ENCODE measurements around the gene NUDCD2. TPM values are rescaled to one million over a fixed set of nuclear protein-coding genes. Genes with fewer than 3 reads are reported as not detected.
"Not testable (repeated sequence)": the region's sequence is repeated elsewhere in the genome, so short reads cannot be mapped to it uniquely, and the experiment has no call there.

The NUDCD2 gene
- total RNA-seq, 1 donor from 2014 or later: 68.2 TPM

DNA sequence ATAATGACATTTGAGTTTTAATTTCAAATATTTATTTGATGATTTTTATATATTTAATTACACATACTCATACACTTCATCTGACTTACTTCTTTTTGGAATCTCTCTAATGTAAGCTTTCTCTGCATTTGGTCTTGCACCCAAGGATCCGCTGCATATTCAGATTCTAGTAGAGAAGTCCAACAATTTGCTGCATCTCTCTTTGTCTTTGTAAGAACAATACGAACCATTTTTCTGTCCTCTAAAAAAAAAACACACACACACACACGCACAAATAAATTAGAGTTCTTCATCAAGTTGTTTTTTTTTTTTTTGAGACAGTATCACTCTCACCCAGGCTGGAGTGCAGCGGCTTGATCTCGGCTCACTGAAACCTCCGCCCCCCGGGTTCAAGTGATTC lies 3.1 kb downstream of the NUDCD2 start:
- no peak overlapping the region for H3K27ac Mint-ChIP-seq
- Histone ChIP-seq H3K4me1 (peaks cover 7% of the 10 kb centered on the region), H2AFZ (replicated peaks) (no peak overlapping the region), H3K9me3 (ENCODE audit: low read depth) (no peaks in the 10 kb centered on the region), H4K20me1 (ENCODE audit: low read depth) (no peaks in the 10 kb centered on the region), H3K36me3 (peaks cover 18% of the 10 kb centered on the region), H3F3A (ENCODE audit: low read depth) (peaks cover 37% of the 10 kb centered on the region), H3K9ac (no peak overlapping the region), H3K27me3 (no peaks in the 10 kb centered on the region), H3K4me2 (peak overlapping the region; percentile 10), H3K27ac (no peak overlapping the region), H3K4me3 (no peak overlapping the region), H3K79me2 (ENCODE audit: low read depth) (peaks cover 51% of the 10 kb centered on the region)
- TF ChIP-seq EZH2phosphoT487 (IDR thresholded peaks at IDR 0.05) (no peak), EZH2 (IDR thresholded peaks at IDR 0.05) (no peak)
- TF ChIP-seq, protein P1, sequence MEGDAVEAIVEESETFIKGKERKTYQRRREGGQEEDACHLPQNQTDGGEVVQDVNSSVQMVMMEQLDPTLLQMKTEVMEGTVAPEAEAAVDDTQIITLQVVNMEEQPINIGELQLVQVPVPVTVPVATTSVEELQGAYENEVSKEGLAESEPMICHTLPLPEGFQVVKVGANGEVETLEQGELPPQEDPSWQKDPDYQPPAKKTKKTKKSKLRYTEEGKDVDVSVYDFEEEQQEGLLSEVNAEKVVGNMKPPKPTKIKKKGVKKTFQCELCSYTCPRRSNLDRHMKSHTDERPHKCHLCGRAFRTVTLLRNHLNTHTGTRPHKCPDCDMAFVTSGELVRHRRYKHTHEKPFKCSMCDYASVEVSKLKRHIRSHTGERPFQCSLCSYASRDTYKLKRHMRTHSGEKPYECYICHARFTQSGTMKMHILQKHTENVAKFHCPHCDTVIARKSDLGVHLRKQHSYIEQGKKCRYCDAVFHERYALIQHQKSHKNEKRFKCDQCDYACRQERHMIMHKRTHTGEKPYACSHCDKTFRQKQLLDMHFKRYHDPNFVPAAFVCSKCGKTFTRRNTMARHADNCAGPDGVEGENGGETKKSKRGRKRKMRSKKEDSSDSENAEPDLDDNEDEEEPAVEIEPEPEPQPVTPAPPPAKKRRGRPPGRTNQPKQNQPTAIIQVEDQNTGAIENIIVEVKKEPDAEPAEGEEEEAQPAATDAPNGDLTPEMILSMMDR (IDR thresholded peaks at IDR 0.05): no peak
- no peak for DNase-seq (ENCODE audit: low spot score)
- H3K27me3 Mint-ChIP-seq (ENCODE audit: insufficient read depth, low read depth): peaks cover 4% of the 10 kb centered on the region
- peaks cover 27% of the 10 kb centered on the region for H3K36me3 Mint-ChIP-seq
- no peaks in the 10 kb centered on the region for H3K9me3 Mint-ChIP-seq
- peaks cover 17% of the 10 kb centered on the region for H3K4me1 Mint-ChIP-seq
- H3K4me3 Mint-ChIP-seq: peak overlapping the region; percentile 62

DNA sequence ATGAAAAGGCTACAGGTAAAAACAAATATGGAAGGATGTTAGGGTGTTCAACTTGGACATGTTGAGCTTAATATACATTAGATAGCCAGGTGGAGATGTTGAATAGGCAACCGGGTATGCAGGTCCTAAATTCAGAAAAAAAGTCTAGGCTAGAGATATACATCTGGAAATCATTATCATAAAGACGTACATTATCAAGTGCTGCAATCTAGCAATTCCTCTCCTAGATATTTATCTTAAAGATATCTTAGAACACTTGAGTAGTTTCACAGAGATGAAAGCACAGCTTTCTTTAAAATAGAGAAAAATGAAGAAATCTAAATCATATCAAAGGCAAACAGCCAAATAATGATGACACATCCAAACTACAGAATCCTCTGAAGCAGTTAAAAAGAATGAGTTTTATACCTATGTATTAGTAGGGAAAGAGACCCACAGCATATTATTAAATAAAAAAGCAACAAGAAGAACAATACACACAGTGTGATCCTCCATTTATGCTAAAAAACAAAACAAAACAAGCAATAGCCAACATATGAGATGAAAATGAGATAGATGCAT lies 3.8 kb downstream of the NUDCD2 start:
- H3K79me2 ChIP-seq (ENCODE audit: low read depth): peaks cover 43% of the 10 kb centered on the region
- peaks cover 6% of the 10 kb centered on the region for H3K4me1 ChIP-seq
- H3K27me3 ChIP-seq: no peaks in the 10 kb centered on the region
- Mint-ChIP-seq H3K27me3 (ENCODE audit: insufficient read depth, low read depth) (peaks cover 4% of the 10 kb centered on the region), H3K27ac (no peak overlapping the region), H3K36me3 (peaks cover 27% of the 10 kb centered on the region), H3K4me1 (peaks cover 15% of the 10 kb centered on the region), H3K4me3 (no peak overlapping the region), H3K9me3 (no peaks in the 10 kb centered on the region)
- H3K4me3 ChIP-seq: no peak overlapping the region
- H4K20me1 ChIP-seq (ENCODE audit: low read depth): no peaks in the 10 kb centered on the region
- H3K4me2 ChIP-seq: no peak overlapping the region
- H3K9me3 ChIP-seq (ENCODE audit: low read depth): no peaks in the 10 kb centered on the region
- TF ChIP-seq EZH2 (IDR thresholded peaks at IDR 0.05): no peak
- TF ChIP-seq, protein P1 (IDR thresholded peaks at IDR 0.05): no peak
- TF ChIP-seq EZH2phosphoT487 (IDR thresholded peaks at IDR 0.05): no peak
- H3F3A ChIP-seq (ENCODE audit: low read depth): peaks cover 35% of the 10 kb centered on the region
- H2AFZ ChIP-seq (replicated peaks): no peak overlapping the region
- no peak overlapping the region for H3K9ac ChIP-seq
- no peak overlapping the region for H3K27ac ChIP-seq
- DNase-seq (ENCODE audit: low spot score): no peak
- peaks cover 18% of the 10 kb centered on the region for H3K36me3 ChIP-seq

DNA sequence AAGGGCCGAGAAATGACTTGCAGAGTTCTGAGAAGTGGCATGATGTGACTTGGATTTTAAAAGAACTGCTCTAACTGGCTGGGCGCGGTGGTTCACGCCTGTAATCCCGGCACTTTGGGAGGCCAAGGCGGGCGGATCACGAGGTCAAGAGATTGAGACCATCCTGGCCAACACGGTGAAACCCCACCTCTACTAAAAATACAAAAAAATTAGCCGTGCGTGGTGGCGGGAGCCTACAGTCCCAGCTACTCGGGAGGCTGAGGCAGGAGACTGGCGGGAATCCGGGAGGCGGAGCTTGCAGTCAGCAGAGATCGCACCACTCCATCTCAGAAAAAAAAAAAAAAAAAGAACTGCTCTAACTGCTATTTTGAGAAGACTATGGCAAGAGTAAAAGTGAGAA lies 4.5 kb downstream of the NUDCD2 start:
- not testable (repeated sequence) for H3K27ac ChIP-seq; H3K4me3 Mint-ChIP-seq; H3K4me1 ChIP-seq; H3K4me3 ChIP-seq; H3K27ac Mint-ChIP-seq; DNase-seq (ENCODE audit: low spot score); H3K9me3 ChIP-seq (ENCODE audit: low read depth); H3K27me3 Mint-ChIP-seq (ENCODE audit: insufficient read depth, low read depth); H4K20me1 ChIP-seq (ENCODE audit: low read depth); H3K27me3 ChIP-seq; H3K9me3 Mint-ChIP-seq; H3K4me2 ChIP-seq; H3K9ac ChIP-seq; H2AFZ ChIP-seq (replicated peaks)
- Histone ChIP-seq H3F3A (ENCODE audit: low read depth) (peaks cover 35% of the 10 kb centered on the region), H3K36me3 (peaks cover 18% of the 10 kb centered on the region), H3K79me2 (ENCODE audit: low read depth) (peaks cover 40% of the 10 kb centered on the region)
- H3K36me3 Mint-ChIP-seq: peaks cover 29% of the 10 kb centered on the region
- peaks cover 15% of the 10 kb centered on the region for H3K4me1 Mint-ChIP-seq

DNA sequence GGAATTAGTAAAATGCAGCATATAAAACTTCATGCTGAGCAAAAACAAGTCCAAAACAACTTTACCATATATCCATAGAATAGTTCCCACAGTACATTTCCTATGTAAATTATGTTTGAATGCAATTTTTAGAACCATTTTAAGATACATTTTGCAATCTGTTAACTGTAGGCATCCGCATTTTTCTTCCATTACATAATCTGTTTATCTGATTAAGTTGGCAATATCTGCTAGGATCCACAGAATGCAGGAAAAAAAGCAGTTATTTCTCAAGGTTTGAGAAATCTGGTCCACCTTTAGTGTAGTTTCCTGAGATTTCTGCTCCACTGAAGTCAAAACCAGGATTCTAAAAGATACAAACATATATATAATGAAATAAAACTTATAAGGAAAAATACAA lies 6.2 kb downstream of the NUDCD2 start:
- H3K4me1 ChIP-seq: peaks cover 4% of the 10 kb centered on the region
- no peak overlapping the region for H3K27ac Mint-ChIP-seq
- no peaks in the 10 kb centered on the region for H3K27me3 ChIP-seq
- H4K20me1 ChIP-seq (ENCODE audit: low read depth): no peaks in the 10 kb centered on the region
- peaks cover 12% of the 10 kb centered on the region for H3K4me1 Mint-ChIP-seq
- peaks cover 36% of the 10 kb centered on the region for H3F3A ChIP-seq (ENCODE audit: low read depth)
- H3K79me2 ChIP-seq (ENCODE audit: low read depth): peaks cover 31% of the 10 kb centered on the region
- H3K4me3 Mint-ChIP-seq: no peak overlapping the region
- DNase-seq (ENCODE audit: low spot score): no peak
- peaks cover 25% of the 10 kb centered on the region for H3K36me3 ChIP-seq
- no peaks in the 10 kb centered on the region for H3K9me3 Mint-ChIP-seq
- no peak overlapping the region for H3K27ac ChIP-seq
- no peak overlapping the region for H2AFZ ChIP-seq (replicated peaks)
- no peak overlapping the region for H3K4me3 ChIP-seq
- H3K4me2 ChIP-seq: no peak overlapping the region
- TF ChIP-seq EZH2phosphoT487 (IDR thresholded peaks at IDR 0.05) (no peak), EZH2 (IDR thresholded peaks at IDR 0.05) (no peak)
- TF ChIP-seq, protein P1 (IDR thresholded peaks at IDR 0.05): no peak
- H3K9ac ChIP-seq: no peak overlapping the region
- no peaks in the 10 kb centered on the region for H3K27me3 Mint-ChIP-seq (ENCODE audit: insufficient read depth, low read depth)
- peaks cover 38% of the 10 kb centered on the region for H3K36me3 Mint-ChIP-seq
- no peaks in the 10 kb centered on the region for H3K9me3 ChIP-seq (ENCODE audit: low read depth)
